Stimulated activated memory B cell treated with anti-CD40 and anti-IgM and Interleukin-4, amounts not matched to agents 10 μg/mL and 1 μg/mL and 100 μg/mL, for 72 hours (primary cell): Measurements from ENCODE around the gene TSPEAR.

Experiments used
- ATAC-seq: fragments of 150-1000 bp; cut with Tn5 transposase; 2 replicates; pipeline ENCODE4 v1.10.0; 2021
- H3K27ac Mint-ChIP-seq: one replicate; pipeline ENCODE4 v1.8.0; 2022; ENCODE audit warnings: mild to moderate bottlenecking, mixed read lengths
- H3K27me3 Mint-ChIP-seq: one replicate; pipeline ENCODE4 v1.8.0; 2022; ENCODE audit warnings: mixed read lengths
- H3K36me3 Mint-ChIP-seq: one replicate; pipeline ENCODE4 v1.8.0; 2022; ENCODE audit warnings: mixed read lengths
- H3K4me1 Mint-ChIP-seq: one replicate; pipeline ENCODE4 v1.8.0; 2022; ENCODE audit warnings: mixed read lengths
- H3K4me3 Mint-ChIP-seq: one replicate; pipeline ENCODE4 v1.8.0; 2022; ENCODE audit warnings: mild to moderate bottlenecking, moderate library complexity, mixed read lengths
- H3K9me3 Mint-ChIP-seq: one replicate; pipeline ENCODE4 v1.8.0; 2022; ENCODE audit warnings: mixed read lengths

The TSPEAR gene

DNA sequence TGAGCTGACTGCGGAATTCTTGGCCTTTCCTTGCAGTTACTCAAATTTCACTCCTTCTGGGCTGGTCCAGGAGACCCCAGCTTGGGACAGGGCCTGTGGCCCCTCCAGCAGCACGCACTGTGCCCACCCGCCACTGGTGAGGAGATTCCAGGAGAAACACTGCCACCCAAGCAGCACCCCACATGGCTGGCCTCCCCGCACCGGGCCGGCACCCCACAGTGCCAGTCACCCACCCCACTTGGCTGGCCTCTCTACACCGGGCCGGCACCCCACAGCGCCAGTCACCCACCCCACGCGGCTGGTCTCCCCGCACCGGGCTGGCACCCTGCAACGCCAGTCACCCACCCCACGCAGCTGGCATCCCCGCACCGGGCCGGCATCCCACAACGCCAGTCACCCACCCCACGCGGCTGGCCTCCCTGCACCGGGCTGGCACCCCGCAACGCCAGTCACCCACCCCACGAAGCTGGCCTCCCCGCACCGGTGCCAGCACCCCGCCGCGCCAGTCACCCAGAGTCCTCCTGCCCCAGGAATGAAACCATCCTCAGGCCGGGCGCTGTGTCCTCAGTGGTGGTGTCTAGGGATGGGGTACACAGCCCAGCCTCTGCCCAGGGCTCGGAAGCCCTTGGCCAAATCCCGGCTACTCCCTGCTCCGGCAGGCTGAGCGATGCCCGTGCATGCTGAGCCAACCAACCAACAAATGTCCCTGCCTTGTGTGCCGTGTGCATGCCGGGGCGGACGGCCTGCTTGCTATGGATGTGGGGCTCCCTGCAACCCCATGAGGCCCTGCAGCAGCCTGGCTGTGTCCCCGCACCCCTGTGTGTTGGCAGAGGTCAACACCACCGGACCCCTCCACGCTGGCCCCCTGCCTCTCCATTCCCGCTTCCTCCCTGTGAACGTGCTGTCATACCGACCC is 38.6 kb upstream of the TSPEAR start:
- peaks cover 4% of the 10 kb centered on the region for H3K36me3 Mint-ChIP-seq
- no peak overlapping the region for H3K4me3 Mint-ChIP-seq
- no peaks in the 10 kb centered on the region for H3K4me1 Mint-ChIP-seq
- H3K27me3 Mint-ChIP-seq = peaks cover 51% of the 10 kb centered on the region
- no peaks in the 10 kb centered on the region for H3K9me3 Mint-ChIP-seq
- peak; percentile 69 for ATAC-seq
- H3K27ac Mint-ChIP-seq = no peak overlapping the region

- no peak overlapping the region for H3K27ac Mint-ChIP-seq
Measured at GRCh38 chr21:44749116-44749758, 37.9 kb upstream of the TSPEAR start.

DNA sequence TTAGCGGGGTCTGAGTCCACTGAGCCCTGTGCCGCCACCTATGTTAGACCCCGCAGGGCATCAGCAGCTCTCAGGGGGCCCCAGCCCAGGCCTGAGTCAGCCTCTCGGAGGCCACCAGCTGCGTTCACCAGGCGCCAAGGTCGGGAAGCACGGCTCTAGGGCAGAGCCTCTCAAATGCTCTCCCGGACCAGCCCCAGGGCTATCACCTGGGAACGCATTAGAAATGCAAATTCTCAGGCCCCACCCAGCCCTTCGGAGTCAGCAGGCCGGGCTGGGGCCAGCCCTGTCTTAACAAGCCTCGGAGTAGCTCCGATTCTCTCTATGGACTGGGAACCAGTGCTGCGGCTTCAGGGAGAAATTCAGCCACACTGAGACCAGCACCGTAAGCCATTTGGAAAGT is 37.2 kb upstream of the TSPEAR start:
- H3K4me3 Mint-ChIP-seq = no peak overlapping the region
- no peak for ATAC-seq
- H3K4me1 Mint-ChIP-seq = no peaks in the 10 kb centered on the region
- no peaks in the 10 kb centered on the region for H3K9me3 Mint-ChIP-seq
- H3K27ac Mint-ChIP-seq = no peak overlapping the region
- peaks cover 51% of the 10 kb centered on the region for H3K27me3 Mint-ChIP-seq
- no peaks in the 10 kb centered on the region for H3K36me3 Mint-ChIP-seq

More at GRCh38 chr21:44749116-44749758, 37.9 kb upstream of the TSPEAR start:
- ATAC-seq = no peak
- Mint-ChIP-seq H3K4me3 (no peak overlapping the region), H3K9me3 (no peaks in the 10 kb centered on the region), H3K4me1 (no peaks in the 10 kb centered on the region), H3K36me3 (no peaks in the 10 kb centered on the region), H3K27me3 (peaks cover 51% of the 10 kb centered on the region)

DNA sequence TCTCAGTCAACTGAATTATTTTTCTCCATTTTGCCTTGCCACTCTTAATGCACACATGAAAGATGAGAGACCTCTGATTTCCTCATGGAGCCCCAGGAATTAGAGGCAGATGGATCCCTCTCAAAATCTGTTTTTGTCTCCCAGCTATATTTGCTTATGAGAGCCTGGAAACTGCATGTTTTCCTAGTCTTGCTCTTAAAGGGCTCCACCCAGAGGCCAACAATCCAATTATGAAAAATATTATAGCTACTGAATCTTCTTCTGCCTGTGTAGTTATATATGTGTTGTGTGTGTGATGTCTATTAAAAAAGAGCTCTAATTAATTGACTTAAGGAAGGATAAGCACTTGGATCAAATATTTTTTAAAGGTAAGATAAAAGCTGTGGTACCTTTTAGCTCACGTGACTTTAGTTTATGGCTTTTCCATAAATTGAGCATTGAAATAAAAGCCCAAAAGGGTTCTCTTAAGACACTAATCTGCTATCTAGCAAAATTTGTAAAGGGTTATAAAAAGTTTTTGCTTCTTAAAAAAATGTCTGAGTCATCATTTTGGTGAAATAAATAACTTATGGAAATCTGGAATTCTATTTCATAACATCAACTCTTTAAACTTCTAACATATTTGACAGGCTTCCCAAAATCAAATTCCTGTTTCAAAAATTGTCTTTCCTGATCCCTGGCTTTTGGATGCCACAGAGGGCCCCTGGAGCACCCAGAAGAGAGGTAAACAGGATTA is 31.2 kb upstream of the TSPEAR start:
- Mint-ChIP-seq H3K4me3 (no peak overlapping the region), H3K27ac (no peak overlapping the region), H3K4me1 (no peaks in the 10 kb centered on the region), H3K27me3 (peaks cover 8% of the 10 kb centered on the region), H3K9me3 (peaks cover 3% of the 10 kb centered on the region), H3K36me3 (no peaks in the 10 kb centered on the region)
- ATAC-seq = no peak

GRCh38 chr21:44741921-44742320 is 30.5 kb upstream of the TSPEAR start:
- Mint-ChIP-seq H3K4me3 (no peak overlapping the region), H3K36me3 (no peaks in the 10 kb centered on the region), H3K27ac (no peak overlapping the region), H3K27me3 (peaks cover 8% of the 10 kb centered on the region), H3K4me1 (no peaks in the 10 kb centered on the region), H3K9me3 (peaks cover 3% of the 10 kb centered on the region)
- no peak for ATAC-seq

GRCh38 chr21:44740742-44741141 is 29.4 kb upstream of the TSPEAR start:
- H3K9me3 Mint-ChIP-seq = peaks cover 3% of the 10 kb centered on the region
- no peak for ATAC-seq
- H3K4me3 Mint-ChIP-seq = no peak overlapping the region
- H3K27ac Mint-ChIP-seq = no peak overlapping the region
- H3K27me3 Mint-ChIP-seq = peaks cover 11% of the 10 kb centered on the region
- H3K4me1 Mint-ChIP-seq = no peaks in the 10 kb centered on the region
- no peaks in the 10 kb centered on the region for H3K36me3 Mint-ChIP-seq

DNA sequence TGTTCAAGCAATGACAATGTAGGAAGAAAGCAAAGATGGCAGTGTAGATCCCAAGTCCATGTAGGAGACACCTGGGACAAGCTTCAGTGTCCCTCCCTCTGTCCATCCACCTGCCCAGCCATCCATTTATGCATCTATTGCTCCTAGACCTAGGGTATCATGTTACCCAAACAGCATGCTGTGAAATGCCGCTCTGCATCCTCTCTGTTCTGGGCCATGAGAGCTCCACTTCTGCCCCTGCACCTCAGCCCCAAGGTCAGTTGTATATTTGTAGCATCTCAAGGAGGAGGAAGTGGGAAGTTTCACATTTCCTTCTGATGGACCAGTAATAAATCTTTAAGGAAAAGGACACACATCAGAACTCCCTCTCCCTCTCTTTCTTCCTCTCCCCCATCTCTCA is 27.9 kb upstream of the TSPEAR start:
- Mint-ChIP-seq H3K27me3 (peaks cover 17% of the 10 kb centered on the region), H3K4me3 (no peak overlapping the region), H3K9me3 (peaks cover 3% of the 10 kb centered on the region), H3K27ac (no peak overlapping the region), H3K36me3 (no peaks in the 10 kb centered on the region), H3K4me1 (no peaks in the 10 kb centered on the region)
- no peak for ATAC-seq

GRCh38 chr21:44738621-44739020 is 27.2 kb upstream of the TSPEAR start:
- no peaks in the 10 kb centered on the region for H3K36me3 Mint-ChIP-seq
- peaks cover 3% of the 10 kb centered on the region for H3K9me3 Mint-ChIP-seq
- no peaks in the 10 kb centered on the region for H3K4me1 Mint-ChIP-seq
- peaks cover 17% of the 10 kb centered on the region for H3K27me3 Mint-ChIP-seq
- H3K4me3 Mint-ChIP-seq = no peak overlapping the region
- H3K27ac Mint-ChIP-seq = no peak overlapping the region
- ATAC-seq = no peak

DNA sequence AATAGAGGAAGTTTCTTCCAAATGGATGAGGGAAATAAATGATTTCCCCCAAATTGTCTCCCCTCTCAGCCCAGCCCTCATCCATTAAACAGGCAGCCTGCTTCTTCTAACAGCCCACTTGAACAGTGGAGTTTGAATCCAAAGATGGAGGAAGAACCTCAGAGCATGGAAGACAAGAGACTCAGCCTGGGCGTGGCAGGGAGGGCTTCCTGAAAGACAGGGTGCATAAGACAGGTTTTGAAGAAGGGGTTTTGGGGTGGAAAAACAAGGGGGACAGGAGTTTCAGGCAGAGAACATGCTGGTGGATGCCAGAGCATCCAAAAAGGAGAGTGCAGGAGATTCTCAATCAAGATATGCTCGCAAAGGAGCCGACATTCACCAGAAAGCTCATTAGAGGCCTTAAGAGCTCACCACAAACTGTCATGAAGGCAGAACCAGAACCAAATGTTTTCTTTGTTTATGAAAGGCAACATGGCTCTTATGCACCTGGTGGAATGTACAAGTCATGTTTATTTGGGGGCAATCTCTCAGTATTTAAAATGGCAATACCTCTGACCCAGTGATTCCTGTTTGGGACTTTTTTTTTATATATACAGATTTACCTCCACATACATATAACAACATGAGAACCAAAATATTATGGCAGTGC is 26.5 kb upstream of the TSPEAR start:
- peaks cover 3% of the 10 kb centered on the region for H3K9me3 Mint-ChIP-seq
- ATAC-seq = no peak
- peaks cover 17% of the 10 kb centered on the region for H3K27me3 Mint-ChIP-seq
- no peak overlapping the region for H3K27ac Mint-ChIP-seq
- H3K4me3 Mint-ChIP-seq = no peak overlapping the region
- H3K36me3 Mint-ChIP-seq = no peaks in the 10 kb centered on the region
- H3K4me1 Mint-ChIP-seq = no peaks in the 10 kb centered on the region

DNA sequence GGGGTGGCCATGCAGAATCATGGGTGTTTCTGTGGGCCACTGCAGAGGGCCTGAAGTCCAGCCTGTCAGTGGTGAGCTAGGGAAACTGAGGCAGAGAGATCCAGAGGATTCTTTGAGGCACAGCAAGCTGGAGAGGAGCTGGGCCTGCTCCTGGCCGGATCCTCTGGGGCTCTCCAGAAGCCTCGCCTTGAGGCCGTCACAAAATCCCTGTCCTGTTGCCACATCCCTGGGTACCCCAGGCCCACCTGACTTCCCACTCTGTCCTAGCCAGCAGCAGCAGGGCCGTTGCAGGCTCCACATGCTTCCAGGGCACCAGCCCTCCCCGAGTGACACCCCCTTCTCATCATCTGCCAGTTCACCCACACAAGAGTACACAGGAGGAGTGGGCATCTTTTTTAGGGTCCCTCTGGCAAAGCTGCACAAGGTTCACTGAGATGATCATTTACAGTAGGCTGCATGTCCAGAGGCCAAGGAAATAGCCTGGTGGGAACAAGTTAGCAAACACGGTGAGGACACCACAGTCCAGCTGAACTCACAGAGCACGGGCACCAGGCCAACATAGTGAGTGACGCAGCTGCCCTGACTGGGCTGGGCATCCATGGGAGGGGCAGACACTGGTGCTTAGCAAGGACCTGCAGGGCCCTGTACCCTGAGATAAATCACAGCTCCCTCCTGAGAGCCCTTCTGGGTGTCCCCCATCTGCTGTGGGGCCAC is 25.1 kb upstream of the TSPEAR start:
- Mint-ChIP-seq H3K27ac (no peak overlapping the region), H3K4me3 (no peak overlapping the region), H3K27me3 (peaks cover 29% of the 10 kb centered on the region), H3K36me3 (no peaks in the 10 kb centered on the region), H3K4me1 (no peaks in the 10 kb centered on the region), H3K9me3 (peaks cover 2% of the 10 kb centered on the region)
- no peak for ATAC-seq

GRCh38 chr21:44735821-44736220 is 24.4 kb upstream of the TSPEAR start:
- Mint-ChIP-seq H3K27me3 (peaks cover 33% of the 10 kb centered on the region), H3K9me3 (no peaks in the 10 kb centered on the region), H3K4me1 (no peaks in the 10 kb centered on the region), H3K27ac (no peak overlapping the region), H3K4me3 (no peak overlapping the region), H3K36me3 (no peaks in the 10 kb centered on the region)
- ATAC-seq = no peak

GRCh38 chr21:44734841-44735240 is 23.5 kb upstream of the TSPEAR start:
- H3K4me3 Mint-ChIP-seq = no peak overlapping the region
- ATAC-seq = no peak

GRCh38 chr21:44734026-44734745 is 22.8 kb upstream of the TSPEAR start:
- H3K36me3 Mint-ChIP-seq = no peaks in the 10 kb centered on the region
- H3K9me3 Mint-ChIP-seq = no peaks in the 10 kb centered on the region
- no peak overlapping the region for H3K27ac Mint-ChIP-seq
- H3K4me3 Mint-ChIP-seq = no peak overlapping the region
- no peak for ATAC-seq
- peaks cover 44% of the 10 kb centered on the region for H3K27me3 Mint-ChIP-seq
- no peaks in the 10 kb centered on the region for H3K4me1 Mint-ChIP-seq

More at GRCh38 chr21:44734841-44735240, 23.5 kb upstream of the TSPEAR start:
- no peaks in the 10 kb centered on the region for H3K9me3 Mint-ChIP-seq
- H3K27me3 Mint-ChIP-seq = peaks cover 39% of the 10 kb centered on the region
- no peak overlapping the region for H3K27ac Mint-ChIP-seq
- H3K36me3 Mint-ChIP-seq = no peaks in the 10 kb centered on the region
- H3K4me1 Mint-ChIP-seq = no peaks in the 10 kb centered on the region

- no peaks in the 10 kb centered on the region for H3K9me3 Mint-ChIP-seq
- H3K4me3 Mint-ChIP-seq = no peak overlapping the region
- H3K4me1 Mint-ChIP-seq = no peaks in the 10 kb centered on the region
- peaks cover 48% of the 10 kb centered on the region for H3K27me3 Mint-ChIP-seq
- ATAC-seq = no peak
- H3K27ac Mint-ChIP-seq = no peak overlapping the region
- no peaks in the 10 kb centered on the region for H3K36me3 Mint-ChIP-seq
Measured at GRCh38 chr21:44732956-44733355, 21.6 kb upstream of the TSPEAR start.
